GM19043 (cell line): Measurements from ENCODE around the gene PRKAR1B.

Source experiments
- ATAC-seq: cut with Tn5 transposase; IDR thresholded peaks from one replicate; pipeline ENCODE4 v1.9.1; 2021; ENCODE audit warnings: low read depth; ENCODE audit not compliant: unreplicated experiment

Gene PRKAR1B

DNA sequence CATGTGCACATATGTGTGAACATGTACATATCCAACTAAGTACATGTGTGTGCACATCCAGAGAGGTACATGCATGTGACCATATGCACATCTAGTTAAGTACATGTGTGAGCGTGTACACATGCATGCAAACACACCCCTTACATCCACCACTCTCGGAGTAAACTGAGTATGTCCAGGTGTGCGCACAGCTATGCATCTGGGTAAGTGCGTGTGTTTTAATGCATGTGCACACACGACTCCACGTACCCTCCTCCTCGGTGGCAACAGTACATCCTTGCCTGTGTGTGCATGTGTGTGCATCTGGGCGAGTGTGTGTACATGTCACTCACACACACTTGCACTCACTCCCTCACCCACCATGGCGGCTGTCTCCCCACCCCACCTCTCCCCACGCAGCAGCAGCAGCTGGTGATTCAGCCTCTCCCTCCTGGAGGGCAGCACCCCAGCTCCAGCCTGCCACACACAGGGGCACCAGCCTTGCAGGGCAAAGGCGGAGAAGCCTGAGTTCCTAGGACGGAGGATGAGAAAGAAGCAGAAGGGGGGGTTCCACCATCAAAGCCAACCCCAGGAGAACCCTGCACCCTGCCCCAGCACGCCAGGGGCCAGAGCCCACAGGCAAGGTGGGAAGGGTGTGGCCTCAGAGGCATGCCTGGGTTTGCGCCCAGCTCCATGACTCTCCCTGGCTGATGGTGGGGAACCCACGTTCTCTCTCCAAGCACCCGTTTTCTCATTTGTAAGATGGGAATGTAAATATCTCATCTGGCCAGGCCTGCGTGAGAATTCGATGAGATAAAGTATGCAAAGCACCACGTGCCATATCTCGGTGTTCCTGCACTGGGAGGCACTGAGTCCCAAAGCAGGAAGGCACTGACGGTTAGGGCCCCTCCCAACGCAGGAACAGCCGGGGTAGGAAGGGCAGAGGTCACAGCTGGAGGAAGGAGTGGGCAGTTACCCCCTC, 28.3 kb downstream of the PRKAR1B start:
- no peak for ATAC-seq

DNA sequence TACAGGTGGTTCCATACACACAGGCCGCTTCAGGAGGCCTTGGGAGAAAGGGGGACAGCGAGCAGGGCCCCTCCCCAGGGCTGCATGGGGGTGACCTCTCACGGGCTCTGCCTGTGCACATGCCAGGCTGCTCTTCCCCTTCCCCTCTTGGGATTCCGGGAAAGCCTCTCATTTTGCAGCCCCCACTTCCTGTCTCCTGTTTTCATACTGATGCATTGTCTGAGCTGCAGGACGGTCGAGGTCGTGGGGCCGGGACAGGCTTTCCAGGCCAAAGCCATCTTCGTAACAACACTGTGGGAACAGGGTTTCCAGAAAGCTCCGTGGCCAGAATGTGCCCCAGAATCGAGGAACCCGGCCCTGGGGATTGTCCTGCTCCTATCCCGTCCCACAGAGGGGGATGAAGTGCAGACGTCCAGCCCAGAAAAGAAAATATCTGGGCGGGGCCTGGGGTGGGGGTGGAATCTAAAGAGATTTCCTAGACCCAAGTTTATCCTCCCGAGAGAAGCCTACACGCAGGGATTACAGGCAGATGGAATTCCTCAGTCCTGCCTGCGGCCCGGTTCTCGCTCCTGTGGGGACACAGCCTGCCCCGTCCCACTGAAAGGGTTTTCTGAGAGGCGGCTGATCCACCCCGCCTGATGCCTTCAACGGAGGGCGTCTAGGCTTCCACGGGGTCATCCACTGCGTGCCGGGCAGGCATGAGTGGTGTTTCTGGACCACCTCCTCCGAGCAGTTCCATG, 30.1 kb downstream of the PRKAR1B start:
- no peak for ATAC-seq

GRCh38 chr7:696426-696811, 30.7 kb downstream of the PRKAR1B start:
- no peak for ATAC-seq

DNA sequence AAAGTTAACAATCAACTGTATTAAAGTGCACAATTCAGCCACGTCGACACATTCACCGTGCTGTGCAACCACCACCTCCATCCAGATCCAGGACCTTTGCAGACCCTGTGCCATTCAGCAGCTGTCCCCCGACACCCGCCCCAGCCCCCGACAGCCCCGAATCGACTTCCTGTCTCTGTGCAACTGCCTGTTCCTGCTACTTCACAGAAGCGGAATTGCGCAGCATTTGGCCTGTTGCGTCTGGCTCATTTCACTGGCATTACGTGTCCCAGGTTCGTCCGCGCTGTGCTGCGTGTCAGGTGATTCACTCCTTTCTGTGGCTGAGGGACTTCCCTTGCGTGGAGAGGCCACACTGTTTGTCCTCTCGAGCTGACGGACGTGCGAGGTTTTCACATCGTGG, 33.8 kb downstream of the PRKAR1B start:
- no peak for ATAC-seq

GRCh38 chr7:691361-692045, 35.6 kb downstream of the PRKAR1B start:
- no peak for ATAC-seq

- ATAC-seq = no peak
These were observed 36.4 kb downstream of the PRKAR1B start for GRCh38 chr7:690478-691360.

GRCh38 chr7:685540-685939, 41.5 kb downstream of the PRKAR1B start:
- ATAC-seq = no peak

- no peak for ATAC-seq
These were observed 42.7 kb downstream of the PRKAR1B start for GRCh38 chr7:684416-684815.

GRCh38 chr7:683526-684205, 43.4 kb downstream of the PRKAR1B start:
- no peak for ATAC-seq

- no peak for ATAC-seq
These were observed 44.3 kb downstream of the PRKAR1B start for GRCh38 chr7:682810-683209.

DNA sequence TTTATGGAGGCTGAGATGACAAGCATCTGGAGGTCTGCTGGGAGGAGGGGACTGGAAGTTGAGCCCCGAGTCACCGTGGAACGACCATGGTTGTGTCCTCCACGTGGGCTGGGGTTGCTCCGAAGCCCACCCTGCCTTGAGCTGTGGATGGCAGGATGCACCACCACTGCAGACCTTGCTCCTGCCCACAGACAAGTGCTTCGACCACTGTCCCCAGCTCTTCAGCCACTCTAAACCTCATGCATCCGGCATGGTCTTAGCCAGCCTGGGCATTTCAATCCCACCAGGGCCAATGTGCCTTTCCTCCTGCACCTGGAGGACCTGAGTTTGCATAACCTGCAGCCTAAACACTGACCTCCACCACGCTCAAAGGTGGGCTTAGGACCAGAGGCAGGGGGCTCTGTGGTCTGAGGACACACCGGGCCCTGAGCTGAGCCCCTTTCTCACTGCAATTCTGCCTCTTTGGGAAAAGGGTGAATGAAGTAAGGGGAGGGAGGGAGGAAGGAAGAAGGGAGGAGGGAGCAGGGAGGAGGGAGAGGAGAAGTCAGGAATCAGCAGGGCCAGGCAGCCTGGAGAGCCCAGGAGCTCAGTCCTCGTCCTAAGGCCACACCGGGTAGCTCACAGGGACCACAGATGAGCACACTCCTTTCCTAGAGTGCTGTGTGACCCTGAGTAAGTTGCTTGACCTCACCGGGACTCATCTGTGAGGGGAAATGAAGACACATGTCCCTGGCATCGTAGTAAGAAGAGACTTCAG, 45.4 kb downstream of the PRKAR1B start:
- no peak for ATAC-seq

DNA sequence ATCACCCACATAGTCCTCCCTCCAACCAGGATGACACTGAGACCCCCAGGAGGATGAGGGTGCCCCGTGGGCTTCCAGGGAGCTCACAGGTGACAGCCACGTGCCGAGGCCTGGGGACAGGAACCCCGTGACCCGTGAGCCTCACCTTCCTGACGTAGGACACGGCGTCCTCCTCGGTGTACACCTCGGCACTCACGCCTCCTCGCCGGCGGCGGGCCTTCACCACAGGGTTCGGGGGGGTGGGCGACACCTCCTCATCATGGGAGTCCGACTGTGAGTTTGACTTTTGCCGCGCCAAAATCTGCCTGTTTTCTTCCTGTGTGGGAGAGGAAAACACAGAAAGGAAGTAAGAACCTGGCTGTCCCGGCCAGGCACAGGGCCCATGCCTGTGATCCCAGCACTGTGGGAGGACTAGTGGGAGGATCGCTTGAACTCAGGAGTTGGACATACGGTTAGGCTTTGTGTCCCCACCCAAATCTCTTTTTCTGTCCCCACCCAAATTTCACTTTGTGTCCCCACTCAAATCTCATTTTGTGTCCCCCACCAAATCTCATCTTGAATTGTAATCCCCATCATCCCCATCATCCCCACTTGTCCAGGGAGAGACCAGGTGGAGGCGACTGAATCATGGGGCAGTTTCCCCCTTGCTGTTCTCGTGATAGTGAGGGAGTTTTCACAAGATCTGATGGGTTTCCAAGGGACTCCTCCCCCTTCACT, 46.5 kb downstream of the PRKAR1B start:
- no peak for ATAC-seq

DNA sequence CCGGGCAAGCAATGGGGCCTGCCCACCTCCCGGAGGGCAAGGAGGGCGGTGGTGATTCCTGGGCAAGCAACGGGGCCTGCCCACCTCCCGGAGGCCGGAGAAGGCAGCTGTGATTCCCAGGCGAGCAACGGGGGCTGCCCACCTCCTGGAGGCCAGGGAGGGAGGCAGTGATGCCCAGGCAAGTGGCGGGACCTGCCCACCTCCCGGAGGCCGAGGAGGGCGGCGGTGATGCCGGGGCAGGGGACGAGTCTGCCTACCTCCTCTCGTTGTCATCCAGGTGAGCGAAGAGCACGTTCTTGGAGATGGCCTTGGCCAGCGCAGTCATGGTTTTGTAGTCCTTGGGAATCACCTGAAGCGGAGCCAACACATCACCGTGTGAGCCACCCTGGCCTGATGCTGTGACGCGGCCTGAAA, 50.1 kb downstream of the PRKAR1B start:
- ATAC-seq = no peak

GRCh38 chr7:676246-676971, 50.7 kb downstream of the PRKAR1B start:
- no peak for ATAC-seq

DNA sequence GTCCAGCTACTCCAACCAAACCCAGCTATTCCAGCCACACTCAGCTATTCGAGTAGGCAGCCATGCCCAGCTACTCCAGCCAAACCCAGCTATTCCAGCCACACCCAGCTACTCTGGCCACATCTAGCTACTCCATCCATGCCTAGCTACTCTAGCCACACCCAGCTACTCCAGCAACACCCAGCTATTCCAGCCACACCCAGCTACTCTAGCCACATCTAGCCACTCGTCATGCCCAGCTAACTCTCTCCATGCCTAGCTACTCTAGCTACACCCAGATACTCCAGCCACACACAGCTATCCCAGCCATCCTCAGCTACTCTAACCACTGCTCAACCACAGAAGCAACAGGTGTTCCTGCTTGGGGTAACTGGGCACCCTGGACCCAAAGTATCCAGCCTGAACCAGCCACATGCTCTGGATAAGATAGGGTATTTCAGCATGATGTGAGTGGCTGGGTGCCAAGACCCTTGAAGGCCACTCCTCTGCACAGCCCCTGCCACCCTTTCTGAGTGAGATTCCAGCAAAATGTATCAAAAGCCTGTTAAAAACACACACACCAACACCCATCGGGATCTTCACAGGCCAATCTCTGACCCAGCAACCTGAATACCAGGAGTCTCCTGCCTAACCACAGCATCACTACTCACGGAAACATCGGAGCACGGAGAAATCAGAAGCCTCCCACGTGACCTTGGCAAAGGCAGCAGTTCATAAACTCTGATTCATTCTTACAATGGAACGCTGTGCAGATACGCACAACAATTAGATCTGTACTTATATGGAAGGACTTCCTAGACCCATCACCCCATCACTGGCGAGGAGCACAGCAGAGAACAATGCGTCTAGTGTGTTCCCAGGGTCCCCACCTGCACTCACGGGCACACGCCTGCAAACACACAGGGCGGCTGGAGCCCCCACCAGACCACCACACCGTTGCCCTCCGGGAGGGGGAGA, 52.3 kb downstream of the PRKAR1B start:
- ATAC-seq = no peak

- no peak for ATAC-seq
These were observed 53.2 kb downstream of the PRKAR1B start for GRCh38 chr7:673681-674453.
